BJ (cell line): ENCODE measurements around the gene CLEC16A. TPM values are rescaled to one million over a fixed set of nuclear protein-coding genes. Genes with fewer than 3 reads are reported as not detected.
"Not testable (repeated sequence)": the region's sequence is repeated elsewhere in the genome, so short reads cannot be mapped to it uniquely, and the experiment has no call there.

Experiments used
- CTCF ChIA-PET: fragments of 350-600 bp; formaldehyde crosslinking; extraction: SDS; loops from one replicate; lab custom pipeline; 2021; ENCODE audit warnings: antibody characterized with exemption, inconsistent platforms; lab: Yijun Ruan, JAX
- POLR2A ChIA-PET: fragments of 300-600 bp; sonication (Branson Sonifier 250); formaldehyde crosslinking; extraction: SDS; loops from one replicate; lab custom pipeline; 2021; ENCODE audit warnings: antibody characterized with exemption; lab: Charles Lee
- DNase-seq: peaks from one replicate; pipeline ENCODE4 v3.0.0-alpha.2; 2011; ENCODE audit warnings: low read depth
- H3K27me3 ChIP-seq: 2 replicates; pipeline ENCODE4 v1.6.0; 2011; ENCODE audit warnings: low read length; ENCODE audit not compliant: control insufficient read depth, insufficient read depth
- H3K36me3 ChIP-seq: 2 replicates; pipeline ENCODE4 v1.5.1; 2011; ENCODE audit warnings: low read length; ENCODE audit not compliant: control insufficient read depth, insufficient read depth
- H3K4me3 ChIP-seq: 2 replicates; pipeline ENCODE4 v1.5.1; 2011; ENCODE audit warnings: low read depth, mild to moderate bottlenecking, control low read depth, low read length
- CTCF ChIP-seq: IDR thresholded peaks from 2 replicates; pipeline ENCODE4 v1.5.1; 2011; ENCODE audit warnings: low read depth, mild to moderate bottlenecking, control low read depth, inconsistent platforms, low read length, moderate library complexity; ENCODE audit not compliant: insufficient read depth
- polyA plus RNA-seq: library from polyadenylated mRNA; depleted of rRNA; stranded (reverse); fragments of >200 nt; gene quantifications from 2 replicates; pipeline ENCODE4 v1.2.3, GENCODE V29; 2011

Gene CLEC16A
- polyA plus RNA-seq, 1 experiment: 8.7 TPM

DNA sequence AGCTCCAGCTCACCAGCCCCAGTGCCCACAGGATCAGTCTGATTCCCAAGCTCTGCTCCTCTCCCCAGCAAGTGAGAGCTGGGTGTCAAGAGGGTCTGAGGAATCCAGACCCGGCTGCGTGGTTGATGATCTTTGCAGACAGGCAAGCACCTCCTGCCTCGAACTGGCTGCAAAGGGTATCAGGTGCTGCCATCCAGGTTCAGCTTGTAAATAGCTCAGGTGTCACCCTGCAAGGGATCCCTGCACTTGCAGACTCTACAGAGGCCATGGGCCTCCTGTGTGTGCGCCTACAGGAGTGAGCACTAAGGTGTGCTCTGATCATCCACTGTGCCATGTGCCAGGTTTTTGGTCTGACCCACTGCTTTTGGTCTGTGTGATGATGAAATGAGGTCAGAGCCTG lies 18.3 kb upstream of the CLEC16A start:
- no peaks in the 10 kb centered on the region for H3K27me3 ChIP-seq
- H3K36me3 ChIP-seq: peaks cover 13% of the 10 kb centered on the region
- DNase-seq: no peak
- TF ChIP-seq CTCF: no peak
- no peak overlapping the region for H3K4me3 ChIP-seq
- CTCF ChIA-PET: interaction anchor here (0.6 to 1.5 kb wide), 2 partner anchors 16 to 18 kb away, joined by 3 read pairs; partner anchors contain the start of gene CLEC16A
- POLR2A ChIA-PET: interaction anchor here (0.5 to 0.6 kb wide), 2 partner anchors 330 to 342 kb away, joined by 3 to 4 read pairs; no protein-coding TSS in a partner anchor

DNA sequence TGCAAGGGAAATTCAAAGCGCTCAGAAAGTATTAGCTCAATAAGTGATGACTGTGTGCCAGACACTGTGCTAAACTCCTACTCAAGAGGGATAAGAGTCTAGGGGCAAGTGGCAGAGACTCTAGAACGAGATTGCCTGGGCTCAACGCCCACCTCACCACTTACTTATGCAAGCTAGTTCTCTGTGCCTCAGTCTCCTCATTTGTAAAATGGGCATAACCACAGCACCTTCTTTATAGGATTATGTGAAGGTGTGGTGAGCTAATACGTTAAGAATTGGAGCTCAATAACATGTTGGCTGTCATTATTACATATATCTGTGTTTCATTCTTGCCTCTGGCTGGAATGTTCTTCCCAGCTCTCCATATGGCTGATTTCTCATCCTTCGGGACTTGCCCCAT lies 17.5 kb upstream of the CLEC16A start:
- Histone ChIP-seq H3K4me3 (no peak overlapping the region), H3K27me3 (no peaks in the 10 kb centered on the region), H3K36me3 (peaks cover 13% of the 10 kb centered on the region)
- POLR2A ChIA-PET: no interaction called here
- DNase-seq: no peak
- no peak for TF ChIP-seq CTCF
- CTCF ChIA-PET: interaction anchor here (1.0 to 1.5 kb wide), 2 partner anchors 8 to 16 kb away, joined by 3 to 4 read pairs; no protein-coding TSS in a partner anchor

GRCh38 chr16:10927497-10928112 lies 16.8 kb upstream of the CLEC16A start:
- DNase-seq: no peak
- ChIA-PET CTCF (interaction anchor here (1.0 to 1.5 kb wide), 3 partner anchors 9 to 17 kb away, joined by 3 to 4 read pairs (median 3); no protein-coding TSS in a partner anchor), POLR2A (no interaction called here)
- Histone ChIP-seq H3K27me3 (no peaks in the 10 kb centered on the region), H3K4me3 (no peak overlapping the region), H3K36me3 (peaks cover 13% of the 10 kb centered on the region)
- no peak for TF ChIP-seq CTCF

DNA sequence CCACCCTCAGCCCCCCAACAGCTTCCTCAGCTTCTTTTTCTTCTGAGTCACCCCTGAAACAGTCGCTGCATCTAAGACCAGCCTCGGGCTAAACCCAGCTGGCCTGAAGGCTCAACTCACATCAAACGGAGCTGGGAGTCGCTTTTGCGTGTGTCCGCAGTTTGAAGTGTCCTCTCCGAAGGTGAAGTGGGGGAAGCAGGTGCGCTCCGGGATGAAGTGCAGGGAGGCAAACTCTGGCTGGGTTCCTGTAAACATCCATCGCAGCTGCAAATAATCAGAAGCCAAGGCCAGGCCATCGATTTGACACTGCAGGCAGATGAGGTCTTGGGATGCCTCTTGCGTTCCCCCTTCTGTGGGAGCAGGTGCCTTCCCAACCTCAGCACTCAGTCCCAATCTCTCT lies 15.3 kb upstream of the CLEC16A start:
- H3K27me3 ChIP-seq, POLR2A ChIA-PET, DNase-seq, H3K4me3 ChIP-seq, CTCF ChIA-PET: not testable (repeated sequence)
- H3K36me3 ChIP-seq: peaks cover 19% of the 10 kb centered on the region

DNA sequence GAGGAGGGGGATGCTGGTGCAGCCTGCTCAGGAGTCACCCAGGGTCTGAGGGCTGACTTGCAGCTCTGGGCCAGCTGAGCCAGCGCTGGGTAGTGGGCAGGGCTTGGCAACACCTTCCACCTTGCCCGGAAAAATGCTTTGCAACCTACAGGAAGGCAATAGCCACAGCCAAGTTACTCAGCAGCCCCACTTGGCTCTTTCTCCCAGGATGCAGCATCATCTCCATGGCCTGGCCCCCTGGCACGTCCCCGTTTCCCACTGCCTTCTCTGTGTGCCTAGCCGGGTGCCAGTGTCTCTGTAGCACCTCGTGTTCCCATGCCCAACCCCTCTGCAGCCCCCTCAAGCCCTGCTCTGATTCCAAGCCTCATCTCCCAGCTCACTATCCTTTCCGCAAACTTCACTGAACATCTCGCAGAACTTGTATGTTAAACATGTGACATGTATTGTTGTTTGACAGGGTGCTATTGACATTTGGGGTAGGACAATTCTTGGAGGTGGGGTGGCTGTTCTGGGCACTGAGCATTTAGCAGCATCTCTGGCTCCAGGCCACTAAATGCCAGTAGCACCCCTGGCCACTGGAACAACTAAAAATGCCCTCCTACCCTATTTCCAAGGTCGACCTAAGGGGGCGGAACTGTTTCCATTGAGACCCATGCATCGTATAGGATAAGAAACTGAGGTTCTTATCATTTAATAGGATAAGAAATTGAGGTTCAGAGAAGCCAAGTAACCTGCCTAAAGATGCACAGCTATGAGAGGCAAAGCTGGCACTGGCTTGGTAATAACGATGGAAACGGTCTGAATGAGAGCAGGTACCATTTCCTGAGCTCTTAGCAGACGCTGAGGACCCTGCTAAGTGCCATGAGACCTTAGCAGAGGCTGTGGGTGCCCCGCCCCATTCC lies 14.3 kb upstream of the CLEC16A start:
- ChIA-PET CTCF (interaction anchor here (0.8 to 0.9 kb wide), 2 partner anchors 12 to 409 kb away, joined by 3 to 4 read pairs; no protein-coding TSS in a partner anchor), POLR2A (no interaction called here)
- DNase-seq: no peak
- Histone ChIP-seq H3K36me3 (peaks cover 19% of the 10 kb centered on the region), H3K4me3 (no peak overlapping the region), H3K27me3 (no peaks in the 10 kb centered on the region)
- no peak for TF ChIP-seq CTCF
